MM.1S (cell line): ENCODE data around the gene DACH1.

Experiments
- DNase-seq: peaks from one replicate; pipeline ENCODE4 v3.0.0-alpha.2; 2015
- H2AFZ ChIP-seq: fragments of 300-600 bp; sonication (generic); 2 replicates; pipeline ENCODE4 v1.6.0; 2016; ENCODE audit warnings: antibody characterized with exemption, low read length
- H3F3A ChIP-seq: fragments of 300-600 bp; sonication (generic); 2 replicates; pipeline ENCODE4 v1.6.1; 2016; ENCODE audit warnings: mild to moderate bottlenecking, antibody characterized with exemption, low read length, moderate library complexity, mixed read lengths; ENCODE audit not compliant: insufficient read depth
- H3K27ac ChIP-seq: fragments of 300-600 bp; sonication (generic); 2 replicates; pipeline ENCODE4 v1.5.1; 2016; ENCODE audit warnings: mild to moderate bottlenecking, low read length
- H3K27me3 ChIP-seq: fragments of 300-600 bp; sonication (generic); replicated peaks from 2 replicates; pipeline ENCODE4 v1.6.0; 2016; ENCODE audit warnings: low read length; ENCODE audit not compliant: insufficient read depth
- H3K36me3 ChIP-seq: fragments of 300-600 bp; sonication (generic); replicated peaks from 2 replicates; pipeline ENCODE4 v1.6.1; 2016; ENCODE audit warnings: mild to moderate bottlenecking, low read length, mixed read lengths; ENCODE audit not compliant: insufficient read depth
- H3K4me1 ChIP-seq: fragments of 300-600 bp; sonication (generic); 2 replicates; pipeline ENCODE4 v1.6.1; 2016; ENCODE audit warnings: low read length, mixed read lengths
- H3K4me2 ChIP-seq: fragments of 300-600 bp; sonication (generic); 2 replicates; pipeline ENCODE4 v1.6.0; 2016; ENCODE audit warnings: low read depth, low read length
- H3K4me3 ChIP-seq: fragments of 300-600 bp; sonication (generic); 2 replicates; pipeline ENCODE4 v1.5.1; 2016; ENCODE audit warnings: low read length, mixed read lengths
- H3K79me2 ChIP-seq: fragments of 300-600 bp; sonication (generic); 2 replicates; pipeline ENCODE4 v1.6.1; 2016; ENCODE audit warnings: mixed run types, low read length, mixed read lengths
- H3K9ac ChIP-seq: fragments of 300-600 bp; sonication (generic); 2 replicates; pipeline ENCODE4 v1.6.1; 2016; ENCODE audit warnings: low read length, mixed read lengths
- H3K9me2 ChIP-seq: fragments of 300-600 bp; sonication (generic); replicated peaks from 2 replicates; pipeline ENCODE4 v1.6.1; 2016; ENCODE audit warnings: mild to moderate bottlenecking, low read length, mixed read lengths; ENCODE audit not compliant: insufficient read depth
- H3K9me3 ChIP-seq: fragments of 300-600 bp; sonication (generic); replicated peaks from 2 replicates; pipeline ENCODE4 v1.6.1; 2016; ENCODE audit warnings: mild to moderate bottlenecking, low read length, mixed read lengths; ENCODE audit not compliant: insufficient read depth
- H4K20me1 ChIP-seq: fragments of 300-600 bp; sonication (generic); 2 replicates; pipeline ENCODE4 v1.6.1; 2016; ENCODE audit warnings: mild to moderate bottlenecking, low read length, moderate library complexity, mixed read lengths; ENCODE audit not compliant: insufficient read depth
- EZH2 ChIP-seq: fragments of 300-600 bp; sonication (generic); optimal IDR thresholded peaks from 2 replicates; pipeline ENCODE3; 2017; ENCODE audit warnings: low read depth, mild to moderate bottlenecking, antibody characterized with exemption, low read length, mixed read lengths
- EZH2phosphoT487 ChIP-seq: fragments of 300-600 bp; sonication (generic); IDR thresholded peaks from 2 replicates; pipeline ENCODE4 v1.6.1; 2018; ENCODE audit warnings: antibody characterized with exemption, low read length
- TF ChIP-seq, protein P1 (sequence below): fragments of 300-600 bp; sonication (generic); IDR thresholded peaks from 2 replicates; pipeline ENCODE4 v1.5.1; 2016; ENCODE audit warnings: antibody characterized with exemption, low read length, mixed read lengths

The DACH1 gene

GRCh38 chr13:71491010-71491409 lies 376.0 kb downstream of the DACH1 start:
- H3K4me2 ChIP-seq: no peak overlapping the region
- TF ChIP-seq EZH2phosphoT487 (no peak), EZH2 (no peak)
- TF ChIP-seq, protein P1, sequence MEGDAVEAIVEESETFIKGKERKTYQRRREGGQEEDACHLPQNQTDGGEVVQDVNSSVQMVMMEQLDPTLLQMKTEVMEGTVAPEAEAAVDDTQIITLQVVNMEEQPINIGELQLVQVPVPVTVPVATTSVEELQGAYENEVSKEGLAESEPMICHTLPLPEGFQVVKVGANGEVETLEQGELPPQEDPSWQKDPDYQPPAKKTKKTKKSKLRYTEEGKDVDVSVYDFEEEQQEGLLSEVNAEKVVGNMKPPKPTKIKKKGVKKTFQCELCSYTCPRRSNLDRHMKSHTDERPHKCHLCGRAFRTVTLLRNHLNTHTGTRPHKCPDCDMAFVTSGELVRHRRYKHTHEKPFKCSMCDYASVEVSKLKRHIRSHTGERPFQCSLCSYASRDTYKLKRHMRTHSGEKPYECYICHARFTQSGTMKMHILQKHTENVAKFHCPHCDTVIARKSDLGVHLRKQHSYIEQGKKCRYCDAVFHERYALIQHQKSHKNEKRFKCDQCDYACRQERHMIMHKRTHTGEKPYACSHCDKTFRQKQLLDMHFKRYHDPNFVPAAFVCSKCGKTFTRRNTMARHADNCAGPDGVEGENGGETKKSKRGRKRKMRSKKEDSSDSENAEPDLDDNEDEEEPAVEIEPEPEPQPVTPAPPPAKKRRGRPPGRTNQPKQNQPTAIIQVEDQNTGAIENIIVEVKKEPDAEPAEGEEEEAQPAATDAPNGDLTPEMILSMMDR: no peak

GRCh38 chr13:71489041-71489440 lies 378.0 kb downstream of the DACH1 start:
- Histone ChIP-seq H2AFZ (no peak overlapping the region), H3K4me1 (no peaks in the 10 kb centered on the region), H3K27me3 (no peaks in the 10 kb centered on the region), H3K9ac (no peak overlapping the region), H3F3A (no peaks in the 10 kb centered on the region), H3K4me2 (no peak overlapping the region), H3K27ac (no peak overlapping the region), H4K20me1 (no peaks in the 10 kb centered on the region), H3K9me3 (no peaks in the 10 kb centered on the region), H3K9me2 (no peaks in the 10 kb centered on the region), H3K4me3 (no peak overlapping the region), H3K79me2 (no peaks in the 10 kb centered on the region), H3K36me3 (no peaks in the 10 kb centered on the region)
- no peak for DNase-seq
- TF ChIP-seq EZH2 (no peak), EZH2phosphoT487 (no peak)
- TF ChIP-seq, protein P1: no peak

More at GRCh38 chr13:71491010-71491409, 376.0 kb downstream of the DACH1 start:
- Histone ChIP-seq H3K4me3 (no peak overlapping the region), H3K36me3 (no peaks in the 10 kb centered on the region), H2AFZ (no peak overlapping the region), H3K9me3 (no peaks in the 10 kb centered on the region), H3K79me2 (no peaks in the 10 kb centered on the region), H3K9ac (no peak overlapping the region), H3K27me3 (no peaks in the 10 kb centered on the region), H3K4me1 (no peaks in the 10 kb centered on the region), H3K27ac (no peak overlapping the region), H4K20me1 (no peaks in the 10 kb centered on the region), H3K9me2 (no peaks in the 10 kb centered on the region), H3F3A (no peaks in the 10 kb centered on the region)
- no peak for DNase-seq

DNA sequence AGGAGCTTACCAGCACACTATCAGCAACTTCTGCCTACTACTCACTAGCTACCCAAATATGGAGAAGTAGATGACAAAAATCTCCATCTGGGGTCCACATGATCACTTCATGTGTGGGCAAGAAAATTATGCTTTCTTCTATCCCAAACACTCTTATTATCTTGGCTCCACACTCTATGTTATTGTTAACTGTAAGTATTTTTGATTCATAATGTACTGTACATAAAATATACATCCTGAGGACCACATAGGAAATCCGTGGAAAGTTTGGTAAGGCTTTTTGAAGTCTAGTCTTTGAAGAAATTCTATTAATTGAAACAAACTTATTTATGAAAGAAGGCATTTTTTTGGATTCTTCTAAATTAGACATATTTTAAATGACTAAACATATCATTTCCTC lies 378.8 kb downstream of the DACH1 start:
- H3K36me3 ChIP-seq: no peaks in the 10 kb centered on the region
- H3K4me3 ChIP-seq: no peak overlapping the region
- no peaks in the 10 kb centered on the region for H3K9me2 ChIP-seq
- H2AFZ ChIP-seq: no peak overlapping the region
- no peak for DNase-seq
- H3K27ac ChIP-seq: no peak overlapping the region
- no peaks in the 10 kb centered on the region for H3K27me3 ChIP-seq
- H4K20me1 ChIP-seq: no peaks in the 10 kb centered on the region
- H3K9me3 ChIP-seq: no peaks in the 10 kb centered on the region
- H3F3A ChIP-seq: no peaks in the 10 kb centered on the region
- no peaks in the 10 kb centered on the region for H3K79me2 ChIP-seq
- H3K4me1 ChIP-seq: no peaks in the 10 kb centered on the region
- H3K4me2 ChIP-seq: no peak overlapping the region
- TF ChIP-seq EZH2 (no peak), EZH2phosphoT487 (no peak)
- TF ChIP-seq, protein P1: no peak
- no peak overlapping the region for H3K9ac ChIP-seq

DNA sequence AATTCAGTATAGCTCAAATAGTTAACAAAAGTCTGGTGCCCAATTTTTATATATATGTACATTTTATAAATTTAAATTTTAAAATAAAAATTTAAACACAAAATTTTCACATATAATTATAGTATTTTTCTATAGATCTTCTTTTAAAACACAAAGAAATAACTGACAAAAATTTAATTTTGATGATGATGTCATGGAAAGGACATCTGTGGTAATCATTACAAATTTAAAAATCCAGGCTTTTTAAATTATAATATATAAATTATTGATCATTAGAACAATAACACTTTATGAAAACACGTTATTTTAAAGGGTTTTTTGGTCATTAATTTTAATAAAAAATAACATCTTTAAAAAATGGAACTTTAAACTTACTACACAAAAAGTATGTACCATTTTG lies 381.1 kb downstream of the DACH1 start:
- Histone ChIP-seq H3K36me3 (no peaks in the 10 kb centered on the region), H4K20me1 (no peaks in the 10 kb centered on the region), H3K79me2 (no peaks in the 10 kb centered on the region), H3F3A (no peaks in the 10 kb centered on the region), H3K9ac (no peak overlapping the region), H3K4me3 (no peak overlapping the region), H3K27me3 (no peaks in the 10 kb centered on the region), H2AFZ (no peak overlapping the region), H3K4me2 (no peak overlapping the region), H3K9me3 (no peaks in the 10 kb centered on the region), H3K4me1 (no peaks in the 10 kb centered on the region), H3K9me2 (no peaks in the 10 kb centered on the region), H3K27ac (no peak overlapping the region)
- TF ChIP-seq, protein P1: no peak
- no peak for TF ChIP-seq EZH2phosphoT487
- no peak for TF ChIP-seq EZH2
- DNase-seq: no peak
